Heart right ventricle (tissue), 16 donors: ENCODE measurements around the gene DGKH. TPM values are rescaled to one million over a fixed set of nuclear protein-coding genes. Genes with fewer than 3 reads are reported as not detected.
A peak's percentile ranks its signal among the peaks of the same experiment; 100 is the strongest.

Experiments
- ATAC-seq, 8 donors: fragments of 200-7000 bp; cut with Tn5 transposase; one replicate each; pipeline ENCODE4 v1.9.1; 2020; ENCODE audit warnings: mild to moderate bottlenecking in 8 of 8, moderate library complexity in 8 of 8, moderate number of reproducible peaks in 1 of 8
- DNase-seq, 2 donors: peaks; one replicate each; pipeline ENCODE4 v3.0.0-alpha.2; 2020
- H3K27ac ChIP-seq, 10 donors: fragments of 200-600 bp; sonication (generic) in 2 of 10; one replicate each; pipeline versions ENCODE4 v1.5.0 to v1.8.0; 2020 to 2022; ENCODE audit warnings: mild to moderate bottlenecking in 3 of 10
- H3K27me3 ChIP-seq, 7 donors: fragments of 200-600 bp; one replicate each; pipeline ENCODE4 v1.8.0; 2021 to 2022; ENCODE audit warnings: mild to moderate bottlenecking in 2 of 7
- H3K36me3 ChIP-seq, 9 donors: fragments of 200-600 bp; sonication (generic) in 1 of 9; one replicate each; pipeline versions ENCODE4 v1.5.0 to v1.8.0; 2020 to 2022; ENCODE audit warnings: mild to moderate bottlenecking in 2 of 9
- H3K4me1 ChIP-seq, 9 donors: fragments of 200-600 bp; sonication (generic) in 1 of 9; one replicate each; pipeline versions ENCODE4 v1.5.0 to v1.8.0; 2020 to 2022; ENCODE audit warnings: mild to moderate bottlenecking in 4 of 9
- H3K4me3 ChIP-seq, 10 donors: fragments of 200-600 bp; sonication (generic) in 2 of 10; one replicate each; pipeline versions ENCODE4 v1.5.0 to v1.8.0; 2020 to 2022; ENCODE audit warnings: mild to moderate bottlenecking in 7 of 10, moderate library complexity in 2 of 10
- H3K9me3 ChIP-seq, 11 donors: fragments of 200-600 bp in 10 of 11; sonication (generic) in 2 of 11; one replicate each; pipeline versions ENCODE4 v1.5.0 to v1.8.0; 2013 to 2022; ENCODE audit warnings: mild to moderate bottlenecking in 2 of 11, control low read depth in 1 of 11, moderate library complexity in 1 of 11
- CTCF ChIP-seq, 9 donors: fragments of 200-600 bp; sonication (generic) in 2 of 9; IDR thresholded peaks; one replicate each; pipeline versions ENCODE4 v1.5.0 to v1.8.0; 2021 to 2022; ENCODE audit warnings: antibody characterized with exemption in 9 of 9, mild to moderate bottlenecking in 5 of 9, moderate library complexity in 1 of 9
- WGBS, 2 donors: extraction: QIAGEN DNeasy Blood & Tissue Kit; methylation state at CpG; one replicate each; pipeline ENCODE4 v1.1.7; 2013; ENCODE audit warnings: inconsistent platforms in 1 of 2; 5-methylcytosine and 5-hydroxymethylcytosine counted together
- intact Hi-C, 10 donors: fragments of 100-400 bp; cut with DNase I; formaldehyde crosslinking; loops; one replicate each; pipeline versions ENCODE4 v1.11.1 to v1.14.2; 2022
- polyA plus RNA-seq, 2 donors: library from polyadenylated mRNA; stranded (reverse); fragments of 200-250 nt; gene quantifications; one replicate each; pipeline ENCODE4 v1.2.3, GENCODE V29; 2013
- total RNA-seq, 10 donors: library from RNA; stranded (reverse); fragmentation: NEBNext Ultra II Directional in 3 of 10; extraction: Animal tissue kit (Norgen Biotek cat#: 25700) in 3 of 10; gene quantifications; one replicate each; pipeline versions ENCODE4 v1.2.1 to v1.2.4, GENCODE V29; 2021 to 2023
- donor health status: Arrhythmogenic right ventricular cardiomyopathy.
- donor health status: ischemic (EF 13 %, LVEDD 7.1; RV severe dilation, severe dysfunction).
- donor health status: healthy with polysubstance abuse.
- donor health status: DM: no; HTN: yes; CAD: no.
- donor health status: DM: no; HTN: no; CAD: no.
- donor health status: ischemic (EF 25% LVEDD 6.9; RV normal size, moderate dysfunction).
- donor health status: ischemic (EF 25% LVEDD 5.7; RV mildly dilated, moderate dysfunction).
- donor health status: healthy.
- donor health status: DM: yes; HTN: yes; CAD: no.
- donor health status: Ischemic cardiomyopathy.
- donor health status: ischemic (EF 35%, LVEDD 5.7; RV mildly dilated, moderate dysfunction).
- donor health status: nonischemic (EF 11% LVEDD 7.7; RV severe dilation, severe dysfunction).
- donor health status: DM: yes; HTN: yes; CAD: no.
- donor health status: PGD.
- donor health status: ischemic (EF 29% LVEDD 5.4; RV normal size, mild dysfunction).
- donor health status: nonischemic (EF 23%, LVEDD 6.1; RV moderate dilation, normal function).

The DGKH gene
- total and polyA plus RNA-seq, 12 donors: 1.2 to 11.0 (median 7.2) TPM

GRCh38 chr13:42071672-42072419 lies 23.4 kb downstream of the DGKH start:
- 83 to 84% methylated on average over 12 of the region's 12 CpGs for WGBS, 2 donors
- H3K27ac ChIP-seq: no peak overlapping the region
- no peak overlapping the region for H3K4me3 ChIP-seq
- H3K9me3 ChIP-seq: no peaks in the 10 kb centered on the region
- no peak for TF ChIP-seq CTCF (IDR thresholded peaks at IDR 0.05)
- DNase-seq: no peak
- intact Hi-C loops: no loop called here
- H3K27me3 ChIP-seq: no peaks in the 10 kb centered on the region
- peaks cover 0 to 17% (median 8%) of the 10 kb centered on the region in 9 donors for H3K4me1 ChIP-seq
- peaks cover 0 to 3% (median 0%) of the 10 kb centered on the region in 9 donors for H3K36me3 ChIP-seq
- no peak for ATAC-seq

GRCh38 chr13:42073683-42074082 lies 25.2 kb downstream of the DGKH start:
- Histone ChIP-seq H3K36me3 (peaks cover 0 to 3% (median 0%) of the 10 kb centered on the region in 9 donors), H3K27ac (peak overlapping the region in 1 of 10 donors; percentile 4), H3K27me3 (no peaks in the 10 kb centered on the region), H3K4me1 (peaks cover 0 to 29% (median 8%) of the 10 kb centered on the region in 9 donors), H3K4me3 (no peak overlapping the region), H3K9me3 (no peaks in the 10 kb centered on the region)
- no peak for DNase-seq
- no peak for TF ChIP-seq CTCF (IDR thresholded peaks at IDR 0.05)
- WGBS, 2 donors: 23 to 30% methylated on average over 3 of the region's 3 CpGs
- ATAC-seq: peak in 4 of 8 donors; percentile 33 to 82 (median 63)
- intact Hi-C loops: no loop called here

GRCh38 chr13:42075517-42075916 lies 27.1 kb downstream of the DGKH start:
- intact Hi-C loops: no loop called here
- no peak for DNase-seq
- no peak for ATAC-seq
- Histone ChIP-seq H3K4me3 (no peak overlapping the region), H3K27me3 (no peaks in the 10 kb centered on the region), H3K9me3 (no peaks in the 10 kb centered on the region), H3K4me1 (peaks cover 0 to 29% (median 8%) of the 10 kb centered on the region in 9 donors), H3K27ac (no peak overlapping the region), H3K36me3 (peaks cover 0 to 3% (median 0%) of the 10 kb centered on the region in 9 donors)
- no peak for TF ChIP-seq CTCF (IDR thresholded peaks at IDR 0.05)

- WGBS, 2 donors: 58 to 65% methylated on average over 3 of the region's 3 CpGs
- peaks cover 0 to 3% (median 0%) of the 10 kb centered on the region in 9 donors for H3K36me3 ChIP-seq
- no peaks in the 10 kb centered on the region for H3K27me3 ChIP-seq
- ATAC-seq (no peak), DNase-seq (no peak)
- H3K4me3 ChIP-seq: no peak overlapping the region
- no peak for TF ChIP-seq CTCF (IDR thresholded peaks at IDR 0.05)
- H3K4me1 ChIP-seq: peaks cover 0 to 29% (median 8%) of the 10 kb centered on the region in 9 donors
- intact Hi-C loops: no loop called here
- no peak overlapping the region for H3K27ac ChIP-seq
- no peaks in the 10 kb centered on the region for H3K9me3 ChIP-seq
Measured at GRCh38 chr13:42076309-42076713, 27.9 kb downstream of the DGKH start.
